Measurements from ENCODE around the gene PCED1A. TPM values are rescaled to one million over a fixed set of nuclear protein-coding genes. Genes with fewer than 3 reads are reported as not detected.

PCED1A gene
- total RNA-seq, 2 donors from 2014 or later = 40.2 to 46.5 TPM

DNA sequence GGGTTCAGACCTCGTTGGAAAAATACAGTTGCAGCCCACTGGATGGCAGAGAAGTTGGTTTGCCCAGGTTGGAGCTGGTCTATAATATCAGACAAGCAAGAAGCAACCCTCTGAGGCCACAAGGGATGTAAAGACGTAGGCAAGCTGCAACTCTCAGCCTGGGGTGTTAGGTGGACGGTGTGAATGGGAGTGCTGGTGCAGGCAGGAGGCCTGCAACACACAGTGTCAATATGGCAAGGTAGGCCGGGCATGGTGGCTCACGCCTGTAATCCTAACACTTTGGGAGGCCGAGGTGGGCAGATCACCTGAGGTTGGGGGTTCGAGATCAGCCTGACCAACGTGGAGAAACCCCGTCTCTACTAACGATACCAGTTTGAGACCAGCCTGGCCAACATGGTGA, 10.6 kb upstream of the PCED1A start:
- H3K4me1 ChIP-seq (ENCODE audit: control insufficient read depth, insufficient read depth, low read length) = no peaks in the 10 kb centered on the region

DNA sequence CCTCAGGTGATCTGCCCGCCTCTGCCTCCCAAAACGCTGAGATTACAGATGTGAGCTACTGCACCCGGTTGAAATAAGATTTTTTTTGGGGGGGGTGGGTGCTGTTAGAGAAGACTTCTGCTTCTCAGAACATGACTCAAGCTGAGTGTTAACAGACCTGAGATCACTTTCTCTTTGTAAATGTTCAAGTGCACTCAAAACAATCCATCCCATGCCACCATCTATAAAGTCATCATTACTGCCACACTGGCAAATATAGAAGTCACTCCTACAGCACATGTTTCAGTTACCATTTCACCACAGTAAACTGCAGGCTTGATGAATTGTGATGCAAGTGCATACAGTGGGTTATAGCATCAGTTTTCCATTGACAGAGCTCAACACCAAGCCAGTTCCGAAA, 9.1 kb upstream of the PCED1A start:
- Histone ChIP-seq H3K9ac (ENCODE audit: extremely low read depth, low read length, poor library complexity, severe bottlenecking) (no peak overlapping the region), H3K27ac (ENCODE audit: low read depth, low read length) (no peak overlapping the region), H3K9me3 (ENCODE audit: control insufficient read depth, low read length) (no peaks in the 10 kb centered on the region), H3K4me3 (ENCODE audit: low read length) (no peak overlapping the region), H3K36me3 (ENCODE audit: control insufficient read depth, insufficient read depth, low read length) (no peaks in the 10 kb centered on the region), H3K27me3 (ENCODE audit: control insufficient read depth, insufficient read depth, low read length, poor library complexity, severe bottlenecking) (no peaks in the 10 kb centered on the region), H3K4me1 (ENCODE audit: control insufficient read depth, insufficient read depth, low read length) (no peaks in the 10 kb centered on the region)
- Mint-ChIP-seq H3K4me3 (no peak overlapping the region), H3K36me3 (ENCODE audit: low read depth) (peaks cover 3% of the 10 kb centered on the region), H3K27me3 (ENCODE audit: insufficient read depth) (no peaks in the 10 kb centered on the region), H3K27ac (no peak overlapping the region), H3K9me3 (no peaks in the 10 kb centered on the region), H3K4me1 (peaks cover 5% of the 10 kb centered on the region)
- DNase-seq = no peak
- 94 to 100% methylated on average over 1 to 4 of the region's 4 CpGs for WGBS, 2 experiments (ENCODE audit: insufficient coverage in 1 of 2, insufficient read length in 1 of 2)
- TF ChIP-seq, protein P1, sequence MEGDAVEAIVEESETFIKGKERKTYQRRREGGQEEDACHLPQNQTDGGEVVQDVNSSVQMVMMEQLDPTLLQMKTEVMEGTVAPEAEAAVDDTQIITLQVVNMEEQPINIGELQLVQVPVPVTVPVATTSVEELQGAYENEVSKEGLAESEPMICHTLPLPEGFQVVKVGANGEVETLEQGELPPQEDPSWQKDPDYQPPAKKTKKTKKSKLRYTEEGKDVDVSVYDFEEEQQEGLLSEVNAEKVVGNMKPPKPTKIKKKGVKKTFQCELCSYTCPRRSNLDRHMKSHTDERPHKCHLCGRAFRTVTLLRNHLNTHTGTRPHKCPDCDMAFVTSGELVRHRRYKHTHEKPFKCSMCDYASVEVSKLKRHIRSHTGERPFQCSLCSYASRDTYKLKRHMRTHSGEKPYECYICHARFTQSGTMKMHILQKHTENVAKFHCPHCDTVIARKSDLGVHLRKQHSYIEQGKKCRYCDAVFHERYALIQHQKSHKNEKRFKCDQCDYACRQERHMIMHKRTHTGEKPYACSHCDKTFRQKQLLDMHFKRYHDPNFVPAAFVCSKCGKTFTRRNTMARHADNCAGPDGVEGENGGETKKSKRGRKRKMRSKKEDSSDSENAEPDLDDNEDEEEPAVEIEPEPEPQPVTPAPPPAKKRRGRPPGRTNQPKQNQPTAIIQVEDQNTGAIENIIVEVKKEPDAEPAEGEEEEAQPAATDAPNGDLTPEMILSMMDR (conservative IDR thresholded peaks at IDR 0.05) = no peak

More for the DNA sequence above, 10.6 kb upstream of the PCED1A start:
- TF ChIP-seq, protein P1 (conservative IDR thresholded peaks at IDR 0.05) = no peak
- H3K9me3 ChIP-seq (ENCODE audit: control insufficient read depth, low read length) = no peaks in the 10 kb centered on the region
- H3K9me3 Mint-ChIP-seq = no peaks in the 10 kb centered on the region
- H3K27ac Mint-ChIP-seq = no peak overlapping the region
- no peaks in the 10 kb centered on the region for H3K27me3 Mint-ChIP-seq (ENCODE audit: insufficient read depth)
- WGBS, 2 experiments (ENCODE audit: insufficient coverage in 1 of 2, insufficient read length in 1 of 2) = 88 to 95% methylated on average over 9 to 10 of the region's 10 CpGs
- no peaks in the 10 kb centered on the region for H3K27me3 ChIP-seq (ENCODE audit: control insufficient read depth, insufficient read depth, low read length, poor library complexity, severe bottlenecking)
- H3K9ac ChIP-seq (ENCODE audit: extremely low read depth, low read length, poor library complexity, severe bottlenecking) = no peak overlapping the region
- DNase-seq = peak; percentile 22
- H3K27ac ChIP-seq (ENCODE audit: low read depth, low read length) = no peak overlapping the region
- H3K36me3 ChIP-seq (ENCODE audit: control insufficient read depth, insufficient read depth, low read length) = no peaks in the 10 kb centered on the region
- H3K4me3 ChIP-seq (ENCODE audit: low read length) = no peak overlapping the region
- no peak overlapping the region for H3K4me3 Mint-ChIP-seq
- H3K4me1 Mint-ChIP-seq = peaks cover 5% of the 10 kb centered on the region
- H3K36me3 Mint-ChIP-seq (ENCODE audit: low read depth) = peaks cover 3% of the 10 kb centered on the region

DNA sequence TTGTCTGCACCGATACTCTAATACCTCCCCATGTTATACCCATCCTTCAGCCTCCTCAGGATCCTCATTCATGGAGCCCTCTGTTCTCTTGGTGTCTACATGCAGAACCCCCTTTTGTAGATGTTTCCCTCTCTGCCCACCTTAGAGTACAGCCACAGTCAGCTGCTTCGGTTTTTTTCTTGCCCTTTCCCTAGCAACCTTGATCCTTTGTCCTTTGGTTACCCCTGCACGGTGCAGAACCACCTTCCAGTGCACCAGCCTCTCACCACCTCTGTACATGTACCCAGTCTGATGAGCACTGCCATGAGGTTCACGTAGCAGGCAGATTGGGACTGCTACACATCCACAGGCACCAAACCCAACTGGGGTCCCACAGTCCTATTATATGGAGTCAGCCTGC, 7.3 kb upstream of the PCED1A start:
- no peaks in the 10 kb centered on the region for H3K27me3 Mint-ChIP-seq (ENCODE audit: insufficient read depth)

More for the DNA sequence above, 7.3 kb upstream of the PCED1A start:
- Mint-ChIP-seq H3K27ac (no peak overlapping the region), H3K36me3 (ENCODE audit: low read depth) (peaks cover 5% of the 10 kb centered on the region), H3K4me1 (peaks cover 5% of the 10 kb centered on the region), H3K4me3 (no peak overlapping the region), H3K9me3 (no peaks in the 10 kb centered on the region)
- WGBS, 2 experiments (ENCODE audit: insufficient coverage in 1 of 2, insufficient read length in 1 of 2) = 94 to 96% methylated on average over 4 of the region's 4 CpGs
- H3K4me3 ChIP-seq (ENCODE audit: low read length) = no peak overlapping the region
- no peak overlapping the region for H3K9ac ChIP-seq (ENCODE audit: extremely low read depth, low read length, poor library complexity, severe bottlenecking)
- TF ChIP-seq, protein P1 (conservative IDR thresholded peaks at IDR 0.05) = no peak
- no peaks in the 10 kb centered on the region for H3K27me3 ChIP-seq (ENCODE audit: control insufficient read depth, insufficient read depth, low read length, poor library complexity, severe bottlenecking)
- no peaks in the 10 kb centered on the region for H3K36me3 ChIP-seq (ENCODE audit: control insufficient read depth, insufficient read depth, low read length)
- H3K4me1 ChIP-seq (ENCODE audit: control insufficient read depth, insufficient read depth, low read length) = no peaks in the 10 kb centered on the region
- no peaks in the 10 kb centered on the region for H3K9me3 ChIP-seq (ENCODE audit: control insufficient read depth, low read length)
- DNase-seq = no peak
- no peak overlapping the region for H3K27ac ChIP-seq (ENCODE audit: low read depth, low read length)

All from endodermal cell (in vitro differentiated cells).